ENCODE data around the gene PFDN6. TPM values are rescaled to one million over a fixed set of nuclear protein-coding genes. Genes with fewer than 3 reads are reported as not detected.

Gene PFDN6
- total RNA-seq, 1 experiment from 2014 or later = 101 TPM

GRCh38 chr6:33329058-33329457, 39.7 kb downstream of the PFDN6 start:
- no peak for TF ChIP-seq TCF7L2 (IDR thresholded peaks at IDR 0.05; ENCODE audit: low read depth, low read length)
- TF ChIP-seq SIN3A (IDR thresholded peaks at IDR 0.05; ENCODE audit: borderline replicate concordance, insufficient read depth, low read depth, low read length) = no peak
- TF ChIP-seq CTCF (IDR thresholded peaks at IDR 0.05) = no peak
- no peak for TF ChIP-seq POLR2AphosphoS5 (IDR thresholded peaks at IDR 0.05; ENCODE audit: low read depth, low read length)
- TF ChIP-seq REST (IDR thresholded peaks at IDR 0.05; ENCODE audit: insufficient read depth in 1 of 2, low read depth in 2 of 2, low read length in 1 of 2) = no peak
- ATAC-seq (peak; percentile 62; the same call in 1 of the 2 replicates), DNase-seq (ENCODE audit: low read depth, low spot score) (no peak)
- H3K36me3 ChIP-seq (ENCODE audit: control insufficient read depth, insufficient read depth, low read length) = no peaks in the 10 kb centered on the region
- H3K9me3 ChIP-seq (ENCODE audit: control insufficient read depth, insufficient read depth, low read depth, low read length) = no peaks in the 10 kb centered on the region
- CTCF ChIA-PET = no interaction called here
- no peaks in the 10 kb centered on the region for H3K27me3 ChIP-seq (ENCODE audit: control insufficient read depth, insufficient read depth, low read length)
- H3K4me1 ChIP-seq (ENCODE audit: control insufficient read depth, insufficient read depth, low read length) = peaks cover 3% of the 10 kb centered on the region
- no TSS peak for BruUV-seq (replicated peaks)
- H3K27ac ChIP-seq (ENCODE audit: low read length) = no peak overlapping the region
- in situ Hi-C loops (cut with HindIII; ENCODE audit: low pct_unique_long_range_greater_than_20kb, low sequenced_read_pairs) = no loop called here
- H3K4me3 ChIP-seq (ENCODE audit: low read depth in 2 of 2, low read length in 2 of 2) = no peak overlapping the region
- POLR2A ChIA-PET = interaction anchor here (0.7 kb wide), 1 partner anchor 66 kb away, joined by 11 read pairs; no protein-coding TSS in a partner anchor
- intact Hi-C loops (cut with micrococcal nuclease; ENCODE audit: unreplicated experiment) = no loop called here

- in situ Hi-C loops (cut with HindIII; ENCODE audit: low pct_unique_long_range_greater_than_20kb, low sequenced_read_pairs) = no loop called here
- no TSS peak for BruUV-seq (replicated peaks)
- Histone ChIP-seq H3K9me3 (ENCODE audit: control insufficient read depth, insufficient read depth, low read depth, low read length) (no peaks in the 10 kb centered on the region), H3K27ac (ENCODE audit: low read length) (no peak overlapping the region), H3K36me3 (ENCODE audit: control insufficient read depth, insufficient read depth, low read length) (no peaks in the 10 kb centered on the region), H3K27me3 (ENCODE audit: control insufficient read depth, insufficient read depth, low read length) (no peaks in the 10 kb centered on the region), H3K4me1 (ENCODE audit: control insufficient read depth, insufficient read depth, low read length) (no peaks in the 10 kb centered on the region), H3K4me3 (ENCODE audit: low read depth in 2 of 2, low read length in 2 of 2) (no peak overlapping the region)
- POLR2A ChIA-PET = no interaction called here
- CTCF ChIA-PET = no interaction called here
- intact Hi-C loops (cut with micrococcal nuclease; ENCODE audit: unreplicated experiment) = no loop called here
- TF ChIP-seq REST (IDR thresholded peaks at IDR 0.05; ENCODE audit: insufficient read depth in 1 of 2, low read depth in 2 of 2, low read length in 1 of 2) (no peak), POLR2AphosphoS5 (IDR thresholded peaks at IDR 0.05; ENCODE audit: low read depth, low read length) (no peak), CTCF (IDR thresholded peaks at IDR 0.05) (no peak), TCF7L2 (IDR thresholded peaks at IDR 0.05; ENCODE audit: low read depth, low read length) (no peak), SIN3A (IDR thresholded peaks at IDR 0.05; ENCODE audit: borderline replicate concordance, insufficient read depth, low read depth, low read length) (no peak)
- DNase-seq (ENCODE audit: low read depth, low spot score) (no peak), ATAC-seq (no peak)
Measured at GRCh38 chr6:33330736-33331135, 41.3 kb downstream of the PFDN6 start.

All from Panc1 (cell line).